MCF 10A (cell line): ENCODE measurements around the gene SDK2. TPM values are rescaled to one million over a fixed set of nuclear protein-coding genes. Genes with fewer than 3 reads are reported as not detected.

Experiments
- BruUV-seq: library from RNA; stranded (reverse); fragments of 400-500 nt; replicated peaks from 2 replicates; lab custom pipeline; 2021; lab: Mats Ljungman, UMichigan
- CTCF ChIA-PET: fragments of 300-600 bp; sonication (Branson Sonifier 250); formaldehyde crosslinking; extraction: SDS; loops from one replicate; lab custom pipeline; 2021; ENCODE audit warnings: antibody characterized with exemption, inconsistent platforms; lab: Yijun Ruan, JAX
- POLR2A ChIA-PET: fragments of 300-600, 350-650 bp; sonication (Branson Sonifier 250); formaldehyde crosslinking; extraction: SDS; loops from one replicate; lab custom pipeline; 2020; ENCODE audit warnings: antibody characterized with exemption, inconsistent platforms; lab: Yijun Ruan, JAX
- DNase-seq: peaks from one replicate; pipeline ENCODE4 v3.0.0-alpha.2; 2018; ENCODE audit not compliant: unreplicated experiment
- H3K27ac Mint-ChIP-seq: one replicate; pipeline ENCODE4 v1.8.0; 2022; ENCODE audit warnings: mild to moderate bottlenecking, low read depth, mixed read lengths; ENCODE audit not compliant: unreplicated experiment
- H3K27me3 Mint-ChIP-seq: one replicate; pipeline ENCODE4 v1.8.0; 2022; ENCODE audit warnings: mixed read lengths; ENCODE audit not compliant: insufficient read depth, unreplicated experiment
- H3K36me3 Mint-ChIP-seq: one replicate; pipeline ENCODE4 v1.8.0; 2022; ENCODE audit warnings: mild to moderate bottlenecking, moderate library complexity, mixed read lengths; ENCODE audit not compliant: insufficient read depth, unreplicated experiment
- H3K4me1 Mint-ChIP-seq: one replicate; pipeline ENCODE4 v1.8.0; 2022; ENCODE audit warnings: mixed read lengths; ENCODE audit not compliant: insufficient read depth, unreplicated experiment
- H3K4me3 Mint-ChIP-seq: one replicate; pipeline ENCODE4 v1.8.0; 2022; ENCODE audit warnings: mild to moderate bottlenecking, moderate library complexity, mixed read lengths; ENCODE audit not compliant: unreplicated experiment
- H3K9me3 Mint-ChIP-seq: one replicate; pipeline ENCODE4 v1.8.0; 2022; ENCODE audit warnings: mixed read lengths; ENCODE audit not compliant: unreplicated experiment
- intact Hi-C: fragments of 100-400 bp; cut with micrococcal nuclease; formaldehyde crosslinking; loops from 2 replicates; pipeline ENCODE4 v1.14.1; 2022
- total RNA-seq: library from RNA; stranded (reverse); gene quantifications from 2 replicates; pipeline ENCODE4 v1.2.3, GENCODE V29; 2022
- TF ChIP-seq, protein P1 (sequence below): fragments of 200-600 bp; IDR thresholded peaks from one replicate; pipeline ENCODE4 v1.8.0; 2022; ENCODE audit warnings: antibody characterized with exemption, mild to moderate bottlenecking; ENCODE audit not compliant: unreplicated experiment

The SDK2 gene
- total RNA-seq, 1 experiment from 2014 or later: not detected

GRCh38 chr17:73588891-73589290, 55.4 kb downstream of the SDK2 start:
- H3K4me1 Mint-ChIP-seq: no peaks in the 10 kb centered on the region
- no peaks in the 10 kb centered on the region for H3K36me3 Mint-ChIP-seq
- BruUV-seq: no TSS peak
- intact Hi-C loops: loop anchor here (10.0 kb wide), 1 partner anchor 164 kb away; no protein-coding TSS in a partner anchor
- ChIA-PET POLR2A (no interaction called here), CTCF (no interaction called here)
- H3K27me3 Mint-ChIP-seq: peaks cover 25% of the 10 kb centered on the region
- no peak for DNase-seq
- H3K27ac Mint-ChIP-seq: no peak overlapping the region
- no peak overlapping the region for H3K4me3 Mint-ChIP-seq
- TF ChIP-seq, protein P1, sequence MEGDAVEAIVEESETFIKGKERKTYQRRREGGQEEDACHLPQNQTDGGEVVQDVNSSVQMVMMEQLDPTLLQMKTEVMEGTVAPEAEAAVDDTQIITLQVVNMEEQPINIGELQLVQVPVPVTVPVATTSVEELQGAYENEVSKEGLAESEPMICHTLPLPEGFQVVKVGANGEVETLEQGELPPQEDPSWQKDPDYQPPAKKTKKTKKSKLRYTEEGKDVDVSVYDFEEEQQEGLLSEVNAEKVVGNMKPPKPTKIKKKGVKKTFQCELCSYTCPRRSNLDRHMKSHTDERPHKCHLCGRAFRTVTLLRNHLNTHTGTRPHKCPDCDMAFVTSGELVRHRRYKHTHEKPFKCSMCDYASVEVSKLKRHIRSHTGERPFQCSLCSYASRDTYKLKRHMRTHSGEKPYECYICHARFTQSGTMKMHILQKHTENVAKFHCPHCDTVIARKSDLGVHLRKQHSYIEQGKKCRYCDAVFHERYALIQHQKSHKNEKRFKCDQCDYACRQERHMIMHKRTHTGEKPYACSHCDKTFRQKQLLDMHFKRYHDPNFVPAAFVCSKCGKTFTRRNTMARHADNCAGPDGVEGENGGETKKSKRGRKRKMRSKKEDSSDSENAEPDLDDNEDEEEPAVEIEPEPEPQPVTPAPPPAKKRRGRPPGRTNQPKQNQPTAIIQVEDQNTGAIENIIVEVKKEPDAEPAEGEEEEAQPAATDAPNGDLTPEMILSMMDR: no peak
- no peaks in the 10 kb centered on the region for H3K9me3 Mint-ChIP-seq

DNA sequence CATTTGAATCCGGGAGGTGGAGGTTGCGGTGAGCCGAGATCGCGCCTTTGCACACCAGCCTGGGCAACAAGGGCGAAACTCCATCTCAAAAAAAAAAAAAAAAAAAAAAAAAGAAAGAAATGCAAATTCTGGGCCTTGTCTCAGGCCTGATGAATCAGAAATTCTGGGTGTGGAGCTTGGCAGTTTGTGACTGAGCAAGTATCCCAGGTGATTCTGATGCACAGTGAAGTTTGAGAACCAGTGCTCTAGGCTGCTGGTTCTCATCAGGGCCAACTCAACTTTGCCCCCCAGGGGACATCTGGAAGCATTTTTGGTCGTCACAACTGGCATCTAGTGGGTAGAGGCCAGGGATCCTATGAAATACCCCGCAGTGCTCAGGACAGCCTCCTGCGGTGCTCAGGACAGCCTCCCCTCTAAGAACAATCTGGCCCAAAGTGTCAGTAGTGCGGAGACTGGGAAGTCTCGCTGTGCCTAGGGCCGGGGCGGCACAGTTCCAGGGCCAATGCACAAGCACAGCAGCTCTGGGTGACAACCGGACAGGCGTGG, 55.9 kb downstream of the SDK2 start:
- TF ChIP-seq, protein P1: no peak
- peaks cover 27% of the 10 kb centered on the region for H3K27me3 Mint-ChIP-seq
- no peak for DNase-seq
- no peaks in the 10 kb centered on the region for H3K36me3 Mint-ChIP-seq
- POLR2A ChIA-PET: no interaction called here
- H3K9me3 Mint-ChIP-seq: no peaks in the 10 kb centered on the region
- H3K4me1 Mint-ChIP-seq: no peaks in the 10 kb centered on the region
- no peak overlapping the region for H3K27ac Mint-ChIP-seq
- CTCF ChIA-PET: interaction anchor here (1.6 kb wide), 1 partner anchor 588 kb away, joined by 5 read pairs; no protein-coding TSS in a partner anchor
- no TSS peak for BruUV-seq
- intact Hi-C loops: loop anchor here (10.0 kb wide), 1 partner anchor 164 kb away; no protein-coding TSS in a partner anchor
- H3K4me3 Mint-ChIP-seq: no peak overlapping the region

DNA sequence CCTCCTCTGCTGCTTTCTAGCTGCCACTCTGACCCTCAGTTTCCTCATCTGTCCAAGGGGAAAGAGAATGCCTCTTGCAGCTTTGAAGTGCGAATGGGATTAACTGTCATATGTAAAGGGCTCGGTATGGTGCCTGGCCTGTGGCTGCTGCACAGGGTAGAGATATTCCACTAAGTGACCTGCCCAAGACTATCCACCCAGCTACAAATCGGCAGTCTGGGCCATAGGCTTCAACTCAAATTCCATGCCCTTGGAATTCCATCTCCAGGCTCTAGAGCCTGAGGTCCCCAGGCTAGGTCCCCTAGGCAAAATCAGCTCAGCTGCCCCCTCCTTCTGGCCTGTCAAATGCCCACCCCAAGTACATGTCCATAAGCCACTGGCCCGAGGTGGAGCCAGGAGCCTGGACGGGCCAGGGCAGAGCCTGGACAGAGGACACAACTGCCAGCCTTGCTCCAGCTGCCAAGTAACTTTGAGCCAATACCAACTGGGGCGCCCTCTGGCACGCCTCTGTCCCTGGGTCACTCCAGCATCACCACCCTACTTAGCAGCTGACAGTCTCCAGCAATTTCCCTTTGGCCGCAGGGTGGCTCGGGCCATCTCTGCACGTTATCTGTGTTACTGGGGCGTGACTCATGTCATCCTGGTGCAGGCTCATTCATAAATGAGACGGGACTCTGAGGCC, 57.2 kb downstream of the SDK2 start:
- no peak overlapping the region for H3K4me3 Mint-ChIP-seq
- POLR2A ChIA-PET: interaction anchor here (0.6 kb wide), 2 partner anchors 68 to 193 kb away, joined by 3 read pairs; no protein-coding TSS in a partner anchor
- no peaks in the 10 kb centered on the region for H3K36me3 Mint-ChIP-seq
- H3K4me1 Mint-ChIP-seq: no peaks in the 10 kb centered on the region
- CTCF ChIA-PET: interaction anchor here (0.5 to 1.9 kb wide), 4 partner anchors 123 to 1175 kb away, joined by 3 to 9 read pairs (median 6); no protein-coding TSS in a partner anchor
- DNase-seq: peak; percentile 29
- BruUV-seq: no TSS peak
- TF ChIP-seq, protein P1: no peak
- intact Hi-C loops: loop anchor here (10.0 kb wide), 1 partner anchor 162 kb away; no protein-coding TSS in a partner anchor
- H3K27ac Mint-ChIP-seq: no peak overlapping the region
- H3K27me3 Mint-ChIP-seq: peaks cover 40% of the 10 kb centered on the region
- no peaks in the 10 kb centered on the region for H3K9me3 Mint-ChIP-seq

DNA sequence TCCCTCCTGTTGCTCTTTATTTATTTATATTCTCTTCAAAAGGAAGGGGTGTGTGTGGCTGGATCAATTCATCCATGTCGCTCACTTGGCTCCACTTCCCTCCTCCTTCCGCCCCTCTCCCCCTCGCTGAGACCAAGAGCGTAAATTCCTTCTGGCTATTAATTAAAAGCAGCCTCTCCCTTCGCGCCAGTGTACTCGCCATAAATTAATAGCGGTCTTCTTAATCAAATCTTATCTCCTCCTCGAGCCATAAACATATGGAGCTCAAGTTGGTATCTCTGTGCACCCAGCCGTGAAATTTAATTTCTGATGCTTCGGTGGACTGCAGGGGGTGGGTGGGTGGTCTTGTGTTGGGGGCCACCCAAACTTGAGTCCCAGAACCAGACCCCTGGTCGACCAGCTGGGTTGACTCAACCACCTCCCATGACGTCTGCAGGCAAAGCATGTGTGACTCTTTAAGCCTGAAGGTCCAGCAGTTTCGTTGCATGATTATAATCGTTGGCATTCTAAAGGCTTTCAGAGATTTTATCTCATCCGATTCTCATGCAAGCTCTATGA, 57.9 kb downstream of the SDK2 start:
- Mint-ChIP-seq H3K9me3 (no peaks in the 10 kb centered on the region), H3K4me3 (no peak overlapping the region), H3K27ac (no peak overlapping the region), H3K4me1 (no peaks in the 10 kb centered on the region), H3K27me3 (peaks cover 48% of the 10 kb centered on the region), H3K36me3 (no peaks in the 10 kb centered on the region)
- POLR2A ChIA-PET: no interaction called here
- intact Hi-C loops: loop anchor here (10.0 kb wide), 1 partner anchor 162 kb away; no protein-coding TSS in a partner anchor
- CTCF ChIA-PET: interaction anchor here (0.5 to 1.9 kb wide), 3 partner anchors 19 to 1174 kb away, joined by 3 to 9 read pairs (median 3); no protein-coding TSS in a partner anchor
- no peak for DNase-seq
- BruUV-seq: no TSS peak
- TF ChIP-seq, protein P1: no peak
